WTC11 (cell line): ENCODE data around the gene ZNF529.

ENCODE experiments used
- CREB1 ChIP-seq: sonication (generic); formaldehyde crosslinking; IDR thresholded peaks from 2 replicates; pipeline ENCODE4 v1.8.0; 2023; ENCODE audit warnings: mild to moderate bottlenecking, missing genetic modification reagents
- CTCF ChIP-seq: fragments of 200-600 bp; IDR thresholded peaks from 2 replicates; pipeline ENCODE4 v1.8.0; 2022; ENCODE audit warnings: antibody characterized with exemption
- E2F4 ChIP-seq: sonication (generic); formaldehyde crosslinking; IDR thresholded peaks from 2 replicates; pipeline ENCODE4 v1.8.1; 2022; ENCODE audit warnings: low read depth, mild to moderate bottlenecking, moderate library complexity, missing genetic modification reagents, borderline replicate concordance
- MAX ChIP-seq: sonication (generic); formaldehyde crosslinking; IDR thresholded peaks from 2 replicates; pipeline ENCODE4 v1.8.0; 2022; ENCODE audit warnings: mild to moderate bottlenecking, missing genetic modification reagents
- NR2C2 ChIP-seq: sonication (generic); formaldehyde crosslinking; IDR thresholded peaks from 2 replicates; pipeline ENCODE4 v1.8.0; 2022; ENCODE audit warnings: mild to moderate bottlenecking, missing genetic modification reagents
- TEAD1 ChIP-seq: sonication (generic); formaldehyde crosslinking; IDR thresholded peaks from 2 replicates; pipeline ENCODE4 v1.8.0; 2022; ENCODE audit warnings: mild to moderate bottlenecking, missing genetic modification reagents
- TP53 ChIP-seq: sonication (generic); formaldehyde crosslinking; IDR thresholded peaks from 2 replicates; pipeline ENCODE4 v1.8.1; 2023; ENCODE audit warnings: mild to moderate bottlenecking, missing genetic modification reagents
- USF2 ChIP-seq: sonication (generic); formaldehyde crosslinking; IDR thresholded peaks from 2 replicates; pipeline ENCODE4 v1.8.1; 2023; ENCODE audit warnings: mild to moderate bottlenecking, missing genetic modification reagents, moderate library complexity
- ZNF138 ChIP-seq: sonication (generic); formaldehyde crosslinking; conservative IDR thresholded peaks from 2 replicates; pipeline ENCODE4 v1.8.1; 2022; ENCODE audit warnings: mild to moderate bottlenecking, moderate library complexity, missing genetic modification reagents
- ZNF512 ChIP-seq: sonication (generic); formaldehyde crosslinking; IDR thresholded peaks from 2 replicates; pipeline ENCODE4 v1.8.1; 2022; ENCODE audit warnings: missing genetic modification reagents, borderline replicate concordance

GRCh38 chr19:36577271-36577996 lies 4.3 kb upstream of the ZNF529 start:
- TF ChIP-seq CTCF (no peak), ZNF138 (CRISPR knock-in tag) (no peak), CREB1 (no peak), USF2 (CRISPR knock-in tag) (no peak), TEAD1 (no peak), MAX (CRISPR knock-in tag) (no peak), TP53 (CRISPR knock-in tag) (no peak), E2F4 (CRISPR knock-in tag) (no peak), NR2C2 (no peak), ZNF512 (CRISPR knock-in tag) (no peak)
